Measurements from ENCODE around the gene NT5DC1.

NT5DC1 gene

GRCh38 chr6:116180375-116180774, 79.7 kb downstream of the NT5DC1 start:
- H3K27me3 ChIP-seq (ENCODE audit: insufficient read depth, poor library complexity, severe bottlenecking) = no peaks in the 10 kb centered on the region
- no peak for DNase-seq (ENCODE audit: low read depth in 1 of 2, low spot score in 1 of 2)
- no peak overlapping the region for H3K27ac ChIP-seq (replicated peaks)
- H3K4me3 ChIP-seq (replicated peaks; ENCODE audit: insufficient read depth, low read length) = no peak overlapping the region
- no peak for TF ChIP-seq POLR2AphosphoS5 (IDR thresholded peaks at IDR 0.05; ENCODE audit: low read depth)
- TF ChIP-seq GABPA (IDR thresholded peaks at IDR 0.05; ENCODE audit: low read depth) = no peak
- no peak for TF ChIP-seq REST (IDR thresholded peaks at IDR 0.05; ENCODE audit: insufficient replicate concordance, low read depth)
- TF ChIP-seq CTCF (IDR thresholded peaks at IDR 0.05; ENCODE audit: insufficient read depth, low read length) = no peak
- TF ChIP-seq SPI1 (IDR thresholded peaks at IDR 0.05; ENCODE audit: borderline replicate concordance, low read depth) = no peak

GRCh38 chr6:116189472-116189871, 88.8 kb downstream of the NT5DC1 start:
- no peaks in the 10 kb centered on the region for H3K27me3 ChIP-seq (ENCODE audit: insufficient read depth, poor library complexity, severe bottlenecking)
- H3K27ac ChIP-seq (replicated peaks) = no peak overlapping the region
- no peak for TF ChIP-seq GABPA (IDR thresholded peaks at IDR 0.05; ENCODE audit: low read depth)
- no peak for TF ChIP-seq SPI1 (IDR thresholded peaks at IDR 0.05; ENCODE audit: borderline replicate concordance, low read depth)
- H3K4me3 ChIP-seq (replicated peaks; ENCODE audit: insufficient read depth, low read length) = no peak overlapping the region
- DNase-seq (ENCODE audit: low read depth in 1 of 2, low spot score in 1 of 2) = no peak

- DNase-seq (ENCODE audit: low read depth in 1 of 2, low spot score in 1 of 2) = no peak
- no peaks in the 10 kb centered on the region for H3K27me3 ChIP-seq (ENCODE audit: insufficient read depth, poor library complexity, severe bottlenecking)
- no peak overlapping the region for H3K27ac ChIP-seq (replicated peaks)
- no peak overlapping the region for H3K4me3 ChIP-seq (replicated peaks; ENCODE audit: insufficient read depth, low read length)
- TF ChIP-seq GABPA (IDR thresholded peaks at IDR 0.05; ENCODE audit: low read depth) = no peak
- TF ChIP-seq REST (IDR thresholded peaks at IDR 0.05; ENCODE audit: insufficient replicate concordance, low read depth) = no peak
- no peak for TF ChIP-seq CTCF (IDR thresholded peaks at IDR 0.05; ENCODE audit: insufficient read depth, low read length)
- no peak for TF ChIP-seq POLR2AphosphoS5 (IDR thresholded peaks at IDR 0.05; ENCODE audit: low read depth)
- no peak for TF ChIP-seq SPI1 (IDR thresholded peaks at IDR 0.05; ENCODE audit: borderline replicate concordance, low read depth)
Measured at GRCh38 chr6:116190550-116190949, 89.9 kb downstream of the NT5DC1 start.

GRCh38 chr6:116191881-116192280, 91.2 kb downstream of the NT5DC1 start:
- no peak for DNase-seq (ENCODE audit: low read depth in 1 of 2, low spot score in 1 of 2)
- no peak for TF ChIP-seq CTCF (IDR thresholded peaks at IDR 0.05; ENCODE audit: insufficient read depth, low read length)
- no peak for TF ChIP-seq REST (IDR thresholded peaks at IDR 0.05; ENCODE audit: insufficient replicate concordance, low read depth)
- TF ChIP-seq GABPA (IDR thresholded peaks at IDR 0.05; ENCODE audit: low read depth) = no peak
- TF ChIP-seq SPI1 (IDR thresholded peaks at IDR 0.05; ENCODE audit: borderline replicate concordance, low read depth) = no peak
- TF ChIP-seq POLR2AphosphoS5 (IDR thresholded peaks at IDR 0.05; ENCODE audit: low read depth) = no peak
- Histone ChIP-seq H3K27ac (replicated peaks) (no peak overlapping the region), H3K4me3 (replicated peaks; ENCODE audit: insufficient read depth, low read length) (no peak overlapping the region), H3K27me3 (ENCODE audit: insufficient read depth, poor library complexity, severe bottlenecking) (no peaks in the 10 kb centered on the region)

All from HL-60 (cell line).